DMS 273 (cell line): ENCODE measurements around the gene SLC1A7.
A peak's percentile ranks its signal among the peaks of the same experiment; 100 is the strongest.

ENCODE experiments used
- DNase-seq: peaks from one replicate; lab custom pipeline; 2025; ENCODE audit not compliant: unreplicated experiment; lab: John Stamatoyannopoulos, UW

SLC1A7 gene

DNA sequence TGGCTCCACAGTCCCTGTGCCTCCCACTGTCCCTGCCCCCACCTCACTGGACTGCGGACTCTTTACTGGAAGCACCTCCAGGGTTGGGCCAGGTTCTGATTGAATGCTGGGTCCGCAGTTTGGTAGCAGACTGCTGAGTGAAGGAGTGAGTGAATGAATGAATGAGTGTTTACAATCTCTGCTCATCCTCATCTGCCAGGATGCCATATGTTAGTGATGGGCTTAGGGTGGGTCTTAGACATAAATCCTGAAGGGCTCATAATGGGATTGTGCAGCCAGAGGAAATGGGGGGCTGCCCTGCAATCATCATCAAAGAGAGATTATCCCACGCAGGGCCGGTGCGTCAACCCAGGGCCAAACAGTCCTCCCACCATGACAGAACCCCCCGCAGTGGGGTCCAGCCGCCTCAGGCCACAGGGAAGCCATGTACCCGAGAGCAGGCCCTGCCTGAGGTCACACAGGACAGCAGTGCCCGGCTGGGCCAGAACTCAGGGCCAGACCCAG is 26.1 kb downstream of the SLC1A7 start:
- no peak for DNase-seq

DNA sequence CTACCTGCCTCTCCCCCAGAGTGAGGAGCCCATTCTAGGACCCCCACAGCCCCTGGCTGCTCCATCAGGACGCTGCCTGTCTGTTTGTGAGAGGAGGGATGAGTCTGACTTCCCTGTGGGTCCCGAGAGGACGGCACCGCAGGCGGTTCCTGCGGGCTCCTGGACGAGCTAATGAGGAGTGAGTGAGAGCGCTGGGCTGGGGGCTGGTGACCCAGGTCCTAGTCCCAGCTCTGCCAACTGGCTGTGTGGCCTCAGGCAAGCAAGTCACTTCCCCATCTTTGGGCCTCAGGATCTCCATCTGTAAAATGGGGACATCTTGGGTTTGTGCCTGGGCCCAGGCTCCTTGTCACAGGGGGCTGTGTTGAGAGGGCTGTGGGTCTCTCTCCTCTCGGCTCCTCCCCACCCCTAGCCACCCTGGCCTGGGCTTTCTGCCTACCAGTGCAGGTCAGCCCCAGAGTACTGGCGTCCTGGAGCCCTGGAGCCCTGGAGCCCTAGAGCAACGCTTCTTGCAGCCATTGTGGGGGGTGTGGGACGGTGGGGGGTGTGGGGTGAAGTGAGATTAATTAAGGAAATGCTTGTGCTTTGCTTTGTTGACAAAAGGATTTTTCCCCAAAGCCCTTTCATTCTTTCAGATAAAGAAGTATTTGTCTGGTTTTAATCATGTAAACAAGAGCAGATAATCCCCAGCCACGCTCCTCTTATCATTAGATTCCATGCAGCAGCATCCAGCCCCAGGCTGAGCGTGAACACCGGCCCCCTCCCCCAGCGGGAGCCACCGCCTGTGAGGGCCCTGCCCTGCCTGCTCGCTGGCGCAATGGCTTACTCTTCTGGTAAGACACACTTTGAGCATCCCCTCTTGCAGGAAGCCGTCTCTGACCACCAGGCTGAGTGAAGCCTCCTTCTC is 26.8 kb downstream of the SLC1A7 start:
- DNase-seq = no peak

DNA sequence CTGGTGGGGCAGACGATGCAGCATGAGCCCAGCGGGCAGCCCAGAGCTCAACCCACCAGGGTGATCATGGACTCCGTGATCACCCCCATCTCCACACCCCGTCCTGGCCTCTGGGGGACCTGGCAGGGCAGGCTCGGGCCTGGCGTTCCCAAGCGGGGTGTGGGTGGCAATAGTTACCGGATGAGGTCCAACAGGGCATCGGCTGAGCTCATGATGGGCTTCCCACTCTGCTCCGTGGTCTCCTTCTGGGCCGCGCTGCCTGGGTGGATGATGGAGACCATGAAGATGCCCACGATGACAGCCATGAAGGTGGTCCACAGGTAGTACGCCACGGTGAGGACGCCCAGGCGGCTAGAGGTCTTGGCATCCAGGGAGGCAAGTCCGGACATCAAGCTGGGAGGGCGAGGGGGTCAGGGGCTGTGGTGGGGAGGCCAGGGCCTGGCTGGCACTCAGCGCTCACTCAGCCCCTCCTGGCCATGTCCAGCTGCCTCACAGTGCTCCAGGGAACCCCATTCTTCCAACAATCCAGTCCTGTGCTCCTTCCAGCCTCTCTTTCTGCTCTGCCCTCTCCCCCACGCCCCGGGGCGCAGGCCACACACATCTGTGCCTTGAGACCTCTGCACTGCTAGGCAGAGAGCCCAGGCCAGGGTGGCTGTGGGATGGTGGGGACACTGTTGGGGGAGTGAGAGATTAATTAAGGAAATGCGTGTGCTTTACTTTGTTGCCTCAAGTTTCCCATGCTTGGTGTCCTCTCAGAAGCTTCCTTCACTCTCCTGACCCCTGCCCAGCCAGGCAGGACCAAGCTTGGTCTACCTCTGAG is 27.6 kb downstream of the SLC1A7 start:
- DNase-seq = no peak

DNA sequence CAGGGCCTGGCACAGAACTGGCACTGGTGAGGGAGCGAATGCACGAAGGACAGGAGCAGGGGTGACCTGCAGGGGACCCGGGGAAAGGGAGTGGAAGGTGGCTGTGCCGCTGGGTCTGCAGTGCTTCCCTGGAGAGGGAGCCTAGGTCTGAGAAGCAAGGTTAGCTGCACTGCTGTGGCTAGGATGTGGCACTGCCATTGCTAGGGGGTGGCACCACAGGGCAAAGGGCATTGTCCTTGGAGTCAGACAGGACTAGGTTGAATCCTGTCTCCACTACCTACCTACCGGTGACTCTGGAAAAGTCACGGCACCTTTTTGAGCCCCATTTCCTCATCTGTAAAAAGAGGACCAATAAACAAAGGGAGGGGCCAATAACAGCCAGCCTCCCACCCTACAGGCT is 28.3 kb downstream of the SLC1A7 start:
- DNase-seq = no peak

DNA sequence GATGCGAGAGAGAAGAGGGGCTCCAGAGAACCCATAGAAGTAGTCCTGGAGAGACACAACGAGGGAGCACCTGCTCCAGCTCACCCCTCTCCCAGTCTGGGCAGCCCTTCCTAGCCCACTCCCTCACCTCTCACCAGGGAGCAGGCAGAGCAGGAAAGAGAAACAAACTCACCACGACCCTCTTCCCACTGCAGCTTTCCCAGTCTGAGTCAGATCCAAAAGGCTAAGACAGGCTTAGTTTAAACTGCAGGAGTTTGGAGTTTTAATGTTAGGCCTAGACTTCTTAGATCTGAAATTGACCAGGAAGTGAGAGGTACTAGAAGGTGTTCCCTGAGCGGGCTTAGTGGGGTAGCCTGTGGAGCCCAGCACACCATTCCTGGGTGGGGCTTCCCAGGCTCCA is 29.6 kb downstream of the SLC1A7 start:
- DNase-seq = no peak

DNA sequence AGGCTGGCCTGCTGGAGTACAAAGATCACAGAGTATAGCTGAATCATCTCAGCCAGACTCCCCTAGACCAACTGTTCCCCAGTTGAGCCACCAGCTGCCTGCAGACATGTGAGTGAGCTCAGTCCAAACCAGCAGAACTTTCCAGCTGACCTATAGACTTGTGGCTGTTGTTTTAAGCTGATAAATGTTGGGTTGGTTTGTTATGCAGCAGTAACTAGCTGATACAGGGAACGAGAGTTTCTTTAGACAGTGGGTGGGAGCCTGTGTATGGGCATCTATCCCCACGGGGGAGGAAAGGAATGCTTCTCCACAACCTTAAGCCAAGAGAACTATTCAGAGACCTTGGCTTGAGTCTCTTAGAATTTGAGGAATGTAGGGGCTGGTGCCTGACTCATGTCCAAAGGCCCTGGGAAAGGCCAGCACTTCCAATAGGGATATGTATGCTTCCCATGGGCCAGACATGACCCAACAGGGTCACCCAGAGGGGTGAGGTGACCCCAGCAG is 30.1 kb downstream of the SLC1A7 start:
- DNase-seq = no peak

DNA sequence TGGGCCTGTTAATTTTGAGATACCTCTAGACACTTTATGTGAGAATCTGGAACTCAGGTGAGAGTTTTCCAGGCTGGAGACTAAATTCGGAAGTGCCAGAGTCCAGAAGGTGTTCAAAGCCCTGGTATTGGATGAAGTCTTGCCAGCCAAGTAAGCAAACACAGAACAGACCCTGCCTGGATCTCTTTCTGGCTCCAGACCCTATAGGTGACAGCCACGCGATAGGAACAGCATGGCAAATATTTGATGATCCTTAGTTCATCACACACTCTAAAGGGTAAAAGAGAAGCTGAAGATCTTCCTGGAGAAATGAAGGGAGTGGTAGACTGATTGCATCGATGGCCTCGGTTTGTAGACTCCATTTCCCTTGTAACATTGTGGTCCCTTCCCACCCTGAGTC is 30.7 kb downstream of the SLC1A7 start:
- no peak for DNase-seq

DNA sequence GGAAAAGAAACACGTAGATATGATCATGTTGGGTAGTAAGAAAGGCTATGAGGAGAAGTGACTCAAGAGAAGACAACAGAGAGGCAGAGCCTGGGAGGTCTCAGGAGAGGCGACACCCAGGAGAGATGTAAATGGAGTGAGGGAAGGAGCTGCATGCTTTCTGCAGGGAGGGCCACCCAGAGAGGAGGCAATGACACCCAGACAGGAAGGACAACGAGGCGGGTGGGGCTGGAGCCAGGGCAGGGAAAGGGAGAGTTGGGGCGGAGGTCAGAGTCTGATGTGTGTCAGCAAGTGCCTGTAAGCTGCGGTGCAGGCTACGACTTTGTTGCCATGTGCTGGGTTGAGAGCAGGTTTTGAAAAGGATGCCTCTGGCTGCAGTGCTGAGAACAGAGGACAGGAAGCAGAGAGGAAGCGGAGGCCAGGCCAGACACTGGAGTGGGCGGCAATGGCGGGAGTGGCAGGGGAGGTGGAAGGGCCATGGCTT is 31.3 kb downstream of the SLC1A7 start:
- no peak for DNase-seq

DNA sequence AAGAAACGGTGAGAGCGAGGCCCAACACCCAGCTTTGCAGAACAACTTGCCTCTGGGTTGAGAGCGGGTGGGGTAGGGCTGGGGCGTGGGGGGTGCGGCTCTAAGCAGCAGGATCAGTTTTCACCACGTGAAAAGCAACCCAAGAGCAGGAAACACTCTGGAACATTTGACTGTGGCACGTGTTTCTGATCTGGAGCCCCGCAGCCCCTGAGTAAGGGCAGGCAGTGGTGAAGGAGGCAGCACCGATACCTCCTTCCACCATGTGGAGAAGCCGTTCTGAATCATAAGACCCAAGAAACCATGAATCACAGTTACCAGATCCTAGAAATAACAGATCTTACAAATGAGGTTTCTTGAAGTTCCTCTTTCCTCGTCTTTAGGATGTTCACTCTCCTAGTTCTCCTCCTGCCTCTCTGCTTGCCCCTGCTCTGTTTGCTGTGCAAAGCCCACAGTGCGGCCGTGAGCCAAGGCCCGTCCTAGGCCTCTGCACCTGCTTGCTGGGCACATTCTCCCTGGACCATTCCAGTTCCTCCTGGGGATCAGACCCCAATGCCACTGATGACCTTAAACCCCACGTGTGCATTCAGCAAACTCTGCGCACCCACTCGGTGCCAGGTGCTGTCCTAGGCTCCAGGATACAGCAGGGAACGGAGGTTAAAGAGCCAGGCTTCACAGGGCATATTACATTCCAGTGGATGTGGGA is 31.9 kb downstream of the SLC1A7 start:
- DNase-seq = no peak

DNA sequence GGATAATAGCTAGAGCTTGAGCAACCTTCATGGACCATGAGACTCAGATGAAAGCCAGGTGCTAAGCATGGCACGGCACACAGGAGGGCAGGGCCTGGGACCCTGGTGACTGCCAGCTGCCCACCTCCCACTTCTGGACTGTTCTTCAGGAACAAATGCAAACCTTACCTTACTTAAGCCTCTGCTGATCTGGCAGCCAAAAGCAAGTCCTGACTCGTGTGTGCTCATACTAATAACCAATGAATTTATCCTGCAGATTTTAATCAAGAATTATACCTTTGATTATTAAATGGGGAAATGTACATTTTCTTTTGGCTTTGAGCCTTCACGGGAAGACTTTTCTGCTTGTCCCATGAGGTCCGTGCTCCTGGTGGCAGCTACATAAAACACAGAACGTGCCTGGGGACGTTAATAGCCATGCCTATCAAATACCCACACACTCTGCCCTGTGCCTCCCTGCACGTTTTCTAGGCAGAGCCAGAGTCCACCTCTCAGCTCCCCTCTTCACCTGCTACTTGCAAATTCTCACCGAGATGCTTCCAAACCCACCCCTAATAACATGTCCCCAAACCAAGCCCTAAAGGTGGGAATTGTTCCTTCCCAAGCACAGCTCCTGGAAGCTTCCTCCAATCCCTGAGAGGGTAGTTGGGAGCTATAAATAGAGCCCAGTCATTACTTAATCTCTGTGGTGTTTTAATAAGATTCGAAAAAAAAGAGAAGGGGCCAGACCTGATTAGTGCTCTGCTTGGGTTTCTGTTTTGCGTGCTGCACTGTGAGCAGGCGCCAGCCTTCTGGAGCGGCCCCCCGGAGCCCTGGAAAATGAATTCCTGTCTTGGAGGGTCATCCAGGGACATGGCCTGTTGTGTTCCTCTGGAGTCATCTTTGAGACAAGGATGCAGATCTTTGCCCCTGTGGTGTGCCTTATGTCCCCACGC is 33.5 kb downstream of the SLC1A7 start:
- DNase-seq = peak; percentile 69

DNA sequence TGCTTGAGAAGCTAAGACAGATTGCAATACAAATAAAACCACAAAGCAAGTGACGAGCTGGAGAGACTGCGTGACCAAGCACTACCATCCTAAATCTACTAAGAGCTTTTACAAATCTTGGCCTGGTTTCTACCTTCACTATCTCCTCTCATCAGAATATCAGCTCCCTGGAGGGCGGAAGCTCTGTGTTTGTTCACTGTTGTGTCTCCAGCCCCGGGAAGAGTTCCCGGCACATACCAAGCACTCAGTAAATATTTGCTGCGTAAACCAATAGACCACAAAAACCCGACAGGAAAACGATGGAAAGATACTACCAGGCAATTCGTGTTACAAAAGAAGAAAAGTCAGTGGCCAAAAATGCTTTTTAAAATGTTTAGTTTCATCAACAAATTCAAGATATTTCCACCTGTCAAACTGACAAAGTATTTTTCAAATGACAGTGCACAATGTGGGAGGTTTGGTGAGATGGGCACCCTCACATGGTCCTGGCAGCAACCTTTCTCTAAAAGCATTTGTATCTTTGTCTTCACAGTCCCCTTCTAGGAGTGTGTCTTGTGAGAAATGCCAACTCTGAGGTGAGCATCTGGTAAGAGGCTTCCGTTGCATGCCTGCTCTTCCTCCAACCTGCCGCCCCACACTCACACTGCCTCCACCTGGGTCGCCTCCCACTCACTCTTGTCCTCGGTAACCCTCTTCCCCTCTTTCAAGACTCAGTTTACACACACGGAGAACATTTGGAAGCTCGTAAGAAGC is 34.7 kb downstream of the SLC1A7 start:
- DNase-seq = no peak

DNA sequence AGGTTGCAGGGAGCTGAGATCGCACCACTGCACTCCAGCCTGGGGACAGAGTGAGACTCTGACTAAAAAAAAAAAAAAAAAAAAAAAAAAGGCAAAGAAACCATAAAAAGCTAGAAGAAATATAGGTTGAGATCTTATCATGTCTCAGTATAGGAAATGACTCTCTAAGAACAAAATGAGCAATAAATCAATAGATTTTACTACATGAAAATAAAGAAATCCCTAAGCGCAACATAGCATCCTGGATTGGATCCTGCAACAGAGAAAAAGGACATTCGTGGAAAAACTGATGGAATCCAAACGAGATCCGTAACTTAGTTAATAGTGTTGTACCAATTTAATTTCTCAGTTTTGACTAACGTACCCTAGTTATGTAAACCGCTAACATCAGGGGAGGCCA is 35.3 kb downstream of the SLC1A7 start:
- DNase-seq = no peak

DNA sequence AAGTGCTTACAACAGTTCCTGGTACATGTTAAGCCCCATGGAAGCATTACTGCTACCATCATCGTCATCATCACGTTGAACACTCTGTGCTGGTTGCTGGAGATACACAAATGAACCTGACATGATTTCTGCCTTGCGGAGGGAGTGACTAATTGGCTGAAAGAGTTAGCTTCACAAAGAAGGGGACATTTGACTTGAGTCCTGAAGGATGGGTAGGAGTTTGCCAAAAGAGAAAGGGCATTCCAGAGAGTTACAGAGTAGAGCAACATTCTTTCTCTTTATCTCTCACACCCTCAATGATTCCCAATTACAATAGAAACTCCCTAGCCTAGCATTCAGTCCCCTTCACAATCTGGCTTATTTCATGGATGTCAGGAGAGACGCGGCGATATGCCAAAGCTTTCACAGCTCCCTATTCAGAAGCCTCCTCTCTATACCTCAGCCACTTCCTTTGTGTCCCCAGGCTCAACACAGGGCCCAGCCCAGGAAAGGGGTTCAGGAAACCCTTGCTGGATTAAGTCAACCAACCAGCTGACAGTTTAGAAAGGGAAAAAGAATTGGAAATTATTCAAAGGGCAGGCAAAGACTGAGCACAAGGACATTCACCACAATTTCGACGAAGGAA is 38.0 kb downstream of the SLC1A7 start:
- no peak for DNase-seq

DNA sequence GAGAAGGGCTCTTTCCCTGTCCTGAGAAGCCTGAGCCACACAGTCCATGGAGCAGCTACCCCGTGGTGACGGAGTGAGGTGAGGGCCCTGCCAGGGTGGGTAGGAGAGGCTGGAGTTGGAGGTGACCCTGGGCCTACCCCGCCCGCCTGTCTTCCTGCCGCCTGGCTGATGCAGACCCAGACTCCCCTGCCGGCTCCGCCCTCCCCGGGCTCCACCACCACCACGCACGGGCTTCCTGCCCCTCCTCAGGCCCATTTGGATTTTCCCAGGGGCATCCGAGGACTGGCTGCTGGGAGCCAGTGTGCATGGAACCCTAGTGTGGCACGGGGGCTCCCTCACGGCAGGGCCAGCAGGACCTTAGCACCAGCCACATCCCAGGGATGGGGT is 47.9 kb downstream of the SLC1A7 start:
- no peak for DNase-seq

DNA sequence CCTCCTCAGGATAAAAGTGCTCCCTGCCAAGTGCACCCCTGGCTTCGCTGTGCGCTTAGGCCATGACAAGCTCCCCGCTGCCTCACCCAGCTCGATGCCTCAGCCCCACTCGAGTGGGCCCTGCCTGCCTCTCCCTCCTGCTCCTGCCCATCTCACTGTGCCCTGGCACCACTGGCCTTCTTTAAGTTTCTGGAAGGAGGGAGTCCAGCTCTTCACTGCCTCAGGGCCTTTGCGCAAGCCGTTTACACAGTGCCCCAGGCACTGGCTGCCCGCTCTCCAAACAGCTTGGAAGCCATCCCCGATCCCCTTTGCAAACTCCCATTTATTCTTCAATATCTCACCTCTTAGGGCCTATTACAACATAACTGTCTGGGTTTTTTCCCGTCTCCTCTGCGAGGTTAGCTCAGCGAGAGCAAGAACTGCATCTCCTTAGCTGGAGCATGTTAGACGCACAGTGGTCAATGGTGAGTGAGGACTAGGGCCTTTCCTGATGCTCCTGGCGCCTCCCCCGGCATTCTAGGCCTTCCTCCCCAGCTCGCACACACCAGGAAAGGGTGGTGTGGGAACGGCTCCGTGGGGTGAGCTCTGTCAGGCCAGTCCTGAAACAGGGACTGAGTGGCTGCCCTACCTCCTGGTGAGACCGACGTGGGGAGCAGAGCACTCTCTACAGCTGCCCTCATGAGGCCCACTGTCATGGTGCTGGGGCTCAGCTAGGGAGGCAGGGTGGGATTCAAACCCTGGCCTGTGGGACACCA is 48.5 kb downstream of the SLC1A7 start:
- no peak for DNase-seq

DNA sequence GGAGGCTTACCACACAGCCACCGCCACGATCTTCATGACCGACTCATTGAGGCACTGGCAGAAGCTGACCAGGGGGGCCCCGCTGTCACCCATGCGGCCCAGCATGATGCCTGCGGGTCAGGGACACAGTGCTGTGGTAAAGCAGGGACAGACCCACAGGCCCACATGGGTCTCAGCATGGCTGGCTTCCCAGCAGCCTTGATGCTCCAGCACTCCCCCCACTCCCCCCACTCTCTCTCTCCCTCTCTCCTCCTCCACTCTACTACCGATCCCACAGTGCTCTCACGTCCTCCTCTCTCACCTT is 49.0 kb downstream of the SLC1A7 start:
- no peak for DNase-seq

DNA sequence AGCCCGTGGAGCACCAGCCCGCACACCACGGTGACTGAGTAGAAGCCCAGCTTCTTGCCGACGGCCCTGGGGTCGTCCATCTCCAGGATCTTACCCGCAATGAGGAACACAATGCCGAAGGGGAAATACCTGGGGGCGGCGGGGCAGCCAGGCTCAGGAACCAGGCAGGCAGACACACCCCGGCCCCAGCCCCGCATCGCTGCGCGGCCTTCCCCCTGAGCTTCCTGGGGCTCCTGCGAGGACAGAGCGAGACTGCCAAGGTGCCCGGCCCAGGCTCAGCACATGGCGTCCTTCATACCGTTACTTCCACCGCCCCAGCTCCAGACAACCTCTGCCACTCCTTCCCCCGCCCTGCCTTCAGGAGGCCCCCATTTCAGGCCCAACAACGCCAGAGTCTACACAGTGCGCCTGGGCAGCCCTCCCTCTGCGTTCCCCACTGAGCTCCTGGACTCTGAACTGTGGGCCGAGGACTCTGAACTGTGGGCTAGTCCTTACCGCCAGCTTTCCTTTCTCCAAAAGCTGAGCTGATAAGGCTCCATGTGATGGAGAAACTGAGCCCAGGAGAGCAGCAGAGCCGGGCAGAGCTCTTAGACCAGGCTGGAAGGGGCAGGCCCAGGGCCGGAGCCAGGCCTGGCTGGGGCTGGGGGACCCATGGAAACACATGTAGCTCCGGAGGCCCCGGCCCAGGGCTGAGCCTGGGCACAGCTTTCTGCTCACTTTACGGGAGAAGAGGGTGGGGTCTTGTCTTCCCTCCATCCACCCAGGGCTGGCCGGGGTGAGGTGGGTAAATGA is 49.6 kb downstream of the SLC1A7 start:
- no peak for DNase-seq
